ENCODE data around the gene ZNF319. TPM values are rescaled to one million over a fixed set of nuclear protein-coding genes. Genes with fewer than 3 reads are reported as not detected.

Gene ZNF319
- total RNA-seq, 1 donor from 2014 or later = 14.9 TPM

- H3K27me3 Mint-ChIP-seq (ENCODE audit: unreplicated experiment) = peaks cover 31% of the 10 kb centered on the region
- H3K27ac Mint-ChIP-seq (ENCODE audit: unreplicated experiment) = no peak overlapping the region
- no peaks in the 10 kb centered on the region for H3K36me3 Mint-ChIP-seq (ENCODE audit: unreplicated experiment)
- H3K4me1 Mint-ChIP-seq (ENCODE audit: unreplicated experiment) = no peaks in the 10 kb centered on the region
- no peak for DNase-seq (ENCODE audit: extremely low spot score, unreplicated experiment)
- H3K9me3 Mint-ChIP-seq (ENCODE audit: unreplicated experiment) = no peaks in the 10 kb centered on the region
- no peak overlapping the region for H3K4me3 Mint-ChIP-seq (ENCODE audit: unreplicated experiment)
- no peak for TF ChIP-seq CTCF (IDR thresholded peaks at IDR 0.05)
Observed at GRCh38 chr16:57966986-57967385, 33.5 kb downstream of the ZNF319 start.

- no peaks in the 10 kb centered on the region for H3K4me1 Mint-ChIP-seq (ENCODE audit: unreplicated experiment)
- no peak for DNase-seq (ENCODE audit: extremely low spot score, unreplicated experiment)
- H3K27ac Mint-ChIP-seq (ENCODE audit: unreplicated experiment) = no peak overlapping the region
- H3K36me3 Mint-ChIP-seq (ENCODE audit: unreplicated experiment) = no peaks in the 10 kb centered on the region
- peaks cover 33% of the 10 kb centered on the region for H3K27me3 Mint-ChIP-seq (ENCODE audit: unreplicated experiment)
- no peaks in the 10 kb centered on the region for H3K9me3 Mint-ChIP-seq (ENCODE audit: unreplicated experiment)
- no peak overlapping the region for H3K4me3 Mint-ChIP-seq (ENCODE audit: unreplicated experiment)
- no peak for TF ChIP-seq CTCF (IDR thresholded peaks at IDR 0.05)
Observed at GRCh38 chr16:57966204-57966771, 34.2 kb downstream of the ZNF319 start.

DNA sequence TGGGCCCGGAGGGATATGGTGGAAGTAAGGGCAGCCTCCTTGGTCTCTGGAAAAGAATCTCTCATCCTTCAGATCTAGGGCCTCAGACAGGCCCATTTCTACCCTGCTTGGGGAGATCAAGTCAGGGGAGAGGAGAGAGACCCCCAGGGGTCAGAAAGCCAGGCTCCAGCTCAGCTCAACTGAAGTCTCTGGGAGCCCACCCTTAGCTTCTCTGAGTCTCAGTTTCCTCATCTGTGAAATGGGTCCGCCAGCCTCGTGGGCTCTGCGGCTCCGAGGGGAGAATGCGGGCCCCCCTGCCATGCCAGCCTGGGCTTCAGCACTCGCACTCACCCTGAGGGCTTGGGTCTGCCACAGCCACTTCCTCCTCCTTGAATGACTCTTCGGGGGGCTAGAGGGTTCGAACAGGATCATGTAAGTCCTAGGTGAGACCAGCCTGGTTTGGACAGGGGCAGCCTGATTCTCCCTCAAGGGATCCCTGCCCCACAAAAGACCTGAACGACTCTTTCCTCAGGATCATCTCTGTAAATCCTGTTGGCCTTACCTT lies 36.2 kb downstream of the ZNF319 start:
- H3K4me1 Mint-ChIP-seq (ENCODE audit: unreplicated experiment) = no peaks in the 10 kb centered on the region
- peaks cover 27% of the 10 kb centered on the region for H3K27me3 Mint-ChIP-seq (ENCODE audit: unreplicated experiment)
- no peak overlapping the region for H3K27ac Mint-ChIP-seq (ENCODE audit: unreplicated experiment)
- H3K9me3 Mint-ChIP-seq (ENCODE audit: unreplicated experiment) = no peaks in the 10 kb centered on the region
- DNase-seq (ENCODE audit: extremely low spot score, unreplicated experiment) = no peak
- H3K36me3 Mint-ChIP-seq (ENCODE audit: unreplicated experiment) = no peaks in the 10 kb centered on the region
- no peak for TF ChIP-seq CTCF (IDR thresholded peaks at IDR 0.05)
- no peak overlapping the region for H3K4me3 Mint-ChIP-seq (ENCODE audit: unreplicated experiment)

GRCh38 chr16:57962756-57963155 lies 37.7 kb downstream of the ZNF319 start:
- no peak for TF ChIP-seq CTCF (IDR thresholded peaks at IDR 0.05)
- Mint-ChIP-seq H3K27ac (ENCODE audit: unreplicated experiment) (no peak overlapping the region), H3K4me1 (ENCODE audit: unreplicated experiment) (no peaks in the 10 kb centered on the region), H3K4me3 (ENCODE audit: unreplicated experiment) (no peak overlapping the region), H3K9me3 (ENCODE audit: unreplicated experiment) (no peaks in the 10 kb centered on the region), H3K36me3 (ENCODE audit: unreplicated experiment) (no peaks in the 10 kb centered on the region), H3K27me3 (ENCODE audit: unreplicated experiment) (peaks cover 27% of the 10 kb centered on the region)
- no peak for DNase-seq (ENCODE audit: extremely low spot score, unreplicated experiment)

DNA sequence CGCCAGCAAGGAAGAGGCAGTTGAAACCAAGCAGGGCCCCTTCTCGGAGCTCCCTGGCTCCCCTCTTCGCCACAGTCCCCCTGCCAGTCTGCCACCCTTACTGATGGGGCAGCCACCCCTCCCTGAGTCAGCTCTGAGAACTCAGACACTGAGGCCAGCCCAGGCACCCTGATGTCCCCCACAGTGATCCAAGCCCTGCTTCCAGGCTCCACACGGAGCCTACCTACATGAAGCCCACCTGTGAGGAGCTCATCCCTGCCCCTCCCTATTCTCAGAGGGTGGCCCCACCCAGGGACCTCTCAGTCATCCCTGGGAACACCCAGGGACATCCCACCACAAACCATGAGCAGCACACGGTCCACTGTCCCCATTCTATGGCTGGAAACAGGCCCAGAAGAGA lies 38.4 kb downstream of the ZNF319 start:
- no peak for DNase-seq (ENCODE audit: extremely low spot score, unreplicated experiment)
- H3K4me3 Mint-ChIP-seq (ENCODE audit: unreplicated experiment) = no peak overlapping the region

More for the DNA sequence above, 38.4 kb downstream of the ZNF319 start:
- no peak for TF ChIP-seq CTCF (IDR thresholded peaks at IDR 0.05)
- no peaks in the 10 kb centered on the region for H3K4me1 Mint-ChIP-seq (ENCODE audit: unreplicated experiment)
- no peaks in the 10 kb centered on the region for H3K36me3 Mint-ChIP-seq (ENCODE audit: unreplicated experiment)
- no peak overlapping the region for H3K27ac Mint-ChIP-seq (ENCODE audit: unreplicated experiment)
- no peaks in the 10 kb centered on the region for H3K9me3 Mint-ChIP-seq (ENCODE audit: unreplicated experiment)
- peaks cover 26% of the 10 kb centered on the region for H3K27me3 Mint-ChIP-seq (ENCODE audit: unreplicated experiment)
